ENCODE results near the gene EXOC6B. TPM values are rescaled to one million over a fixed set of nuclear protein-coding genes. Genes with fewer than 3 reads are reported as not detected.

Gene EXOC6B
- total and polyA plus RNA-seq, 10 of the 15 experiments (the other 5 are each of a cell fraction or from before 2014, with no cell fraction given): 0.23 to 2.2 (median 1.2) TPM

GRCh38 chr2:72438364-72438763 lies 387.5 kb downstream of the EXOC6B start:
- no peak for DNase-seq (ENCODE audit: low read depth, low spot score)
- WGBS (ENCODE audit: insufficient coverage, insufficient replicate concordance, low lambda C conversion rate, missing lambda C conversion rate): 10% methylated on average over 3 of the region's 3 CpGs
- Histone ChIP-seq H3K4me3 (no peak overlapping the region), H3K9me3 (replicated peaks; ENCODE audit: control insufficient read depth, insufficient read depth, low read length) (no peaks in the 10 kb centered on the region), H3K4me2 (ENCODE audit: control insufficient read depth, insufficient read depth) (no peak overlapping the region), H3K27me3 (replicated peaks in 1 of 2; ENCODE audit: control insufficient read depth in 2 of 2, insufficient read depth in 2 of 2, low read length in 1 of 2) (no peaks in the 10 kb centered on the region), H3K27ac (ENCODE audit: control insufficient read depth, insufficient read depth) (no peak overlapping the region), H4K20me1 (ENCODE audit: control insufficient read depth, insufficient read depth) (no peaks in the 10 kb centered on the region), H2AFZ (ENCODE audit: control insufficient read depth, low read depth, low read length) (no peak overlapping the region), H3K9ac (ENCODE audit: control insufficient read depth, insufficient read depth, low read length) (no peak overlapping the region), H3K79me2 (ENCODE audit: control insufficient read depth, insufficient read depth, low read length) (no peaks in the 10 kb centered on the region), H3K4me1 (ENCODE audit: control insufficient read depth, insufficient read depth, low read length) (no peaks in the 10 kb centered on the region), H3K36me3 (ENCODE audit: control insufficient read depth in 2 of 2, insufficient read depth in 2 of 2, low read length in 1 of 2) (no peaks in the 10 kb centered on the region)
- POLR2A ChIA-PET: no interaction called here
- RAD21 ChIA-PET (ENCODE audit: unreplicated experiment): no interaction called here
- CTCF ChIA-PET: no interaction called here
- BruUV-seq (replicated peaks): no TSS peak
- TF ChIP-seq ZSCAN29 (IDR thresholded peaks at IDR 0.05): no peak
- TF ChIP-seq WRNIP1 (IDR thresholded peaks at IDR 0.05; ENCODE audit: borderline replicate concordance, low read depth, low read length): no peak
- no peak for TF ChIP-seq ZNF687 (IDR thresholded peaks at IDR 0.05)
- no peak for TF ChIP-seq ZNF217 (IDR thresholded peaks at IDR 0.05)
- no peak for TF ChIP-seq POLR2AphosphoS5 (IDR thresholded peaks at IDR 0.05; ENCODE audit: low read length)
- SMC1A ChIA-PET (ENCODE audit: uncharacterized antibody, unreplicated experiment): interaction anchor here (0.6 kb wide), 1 partner anchor 12 kb away, joined by 4 read pairs; no protein-coding TSS in a partner anchor
- ATAC-seq: no peak
- no peak for FAIRE-seq
- in situ Hi-C loops (cut with MboI): no loop called here
- intact Hi-C loops (cut with micrococcal nuclease; ENCODE audit: unreplicated experiment): no loop called here

All from GM12878 (cell line).